Omental fat pad (tissue), 4 donors: ENCODE measurements around the gene CFI. TPM values are rescaled to one million over a fixed set of nuclear protein-coding genes. Genes with fewer than 3 reads are reported as not detected.

ENCODE experiments used
- ATAC-seq: fragments of 150-250 bp; one replicate; pipeline ENCODE4 v1.9.1; 2016; ENCODE audit warnings: mild to moderate bottlenecking, moderate library complexity; ENCODE audit not compliant: low FRiP score
- DNase-seq: peaks from one replicate; pipeline ENCODE4 v3.0.0-alpha.2; 2019; ENCODE audit warnings: low spot score
- total RNA-seq, 4 donors: library from RNA; depleted of rRNA; stranded (reverse); fragments of >200 nt; gene quantifications; one replicate each; pipeline ENCODE4 v1.1.0, GENCODE V29; 2016
- TF ChIP-seq, protein P1 (sequence below), 3 donors: fragments of 450-650 bp; IDR thresholded peaks; one replicate each; pipeline ENCODE4 v1.5.1; 2016 to 2017; ENCODE audit warnings: antibody characterized with exemption in 3 of 3, mild to moderate bottlenecking in 3 of 3, moderate library complexity in 2 of 3

Gene CFI
- total RNA-seq, 4 donors from 2014 or later: 49.7 to 127 (median 55.1) TPM

DNA sequence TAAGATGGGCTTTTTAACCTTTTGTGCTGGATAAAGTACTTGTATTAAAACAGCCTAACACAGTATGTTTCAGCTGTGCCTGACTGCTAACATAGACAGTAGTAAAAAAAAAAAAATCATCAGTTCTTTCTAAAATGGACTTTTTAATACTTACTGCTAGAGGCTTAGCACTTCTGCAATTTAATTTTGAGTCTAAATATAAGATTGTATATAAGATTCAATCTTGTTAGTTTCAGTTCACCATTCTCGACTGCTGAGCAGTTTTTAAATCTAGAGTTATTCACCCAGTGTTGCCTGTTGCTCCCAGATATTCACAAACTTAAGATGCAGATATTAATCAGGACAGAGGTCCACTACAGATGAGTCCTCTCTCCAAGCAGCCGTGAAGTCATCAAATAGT, 78.7 kb downstream of the CFI start:
- ATAC-seq (no peak), DNase-seq (no peak)
- TF ChIP-seq, protein P1, sequence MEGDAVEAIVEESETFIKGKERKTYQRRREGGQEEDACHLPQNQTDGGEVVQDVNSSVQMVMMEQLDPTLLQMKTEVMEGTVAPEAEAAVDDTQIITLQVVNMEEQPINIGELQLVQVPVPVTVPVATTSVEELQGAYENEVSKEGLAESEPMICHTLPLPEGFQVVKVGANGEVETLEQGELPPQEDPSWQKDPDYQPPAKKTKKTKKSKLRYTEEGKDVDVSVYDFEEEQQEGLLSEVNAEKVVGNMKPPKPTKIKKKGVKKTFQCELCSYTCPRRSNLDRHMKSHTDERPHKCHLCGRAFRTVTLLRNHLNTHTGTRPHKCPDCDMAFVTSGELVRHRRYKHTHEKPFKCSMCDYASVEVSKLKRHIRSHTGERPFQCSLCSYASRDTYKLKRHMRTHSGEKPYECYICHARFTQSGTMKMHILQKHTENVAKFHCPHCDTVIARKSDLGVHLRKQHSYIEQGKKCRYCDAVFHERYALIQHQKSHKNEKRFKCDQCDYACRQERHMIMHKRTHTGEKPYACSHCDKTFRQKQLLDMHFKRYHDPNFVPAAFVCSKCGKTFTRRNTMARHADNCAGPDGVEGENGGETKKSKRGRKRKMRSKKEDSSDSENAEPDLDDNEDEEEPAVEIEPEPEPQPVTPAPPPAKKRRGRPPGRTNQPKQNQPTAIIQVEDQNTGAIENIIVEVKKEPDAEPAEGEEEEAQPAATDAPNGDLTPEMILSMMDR (IDR thresholded peaks at IDR 0.05): no peak

DNA sequence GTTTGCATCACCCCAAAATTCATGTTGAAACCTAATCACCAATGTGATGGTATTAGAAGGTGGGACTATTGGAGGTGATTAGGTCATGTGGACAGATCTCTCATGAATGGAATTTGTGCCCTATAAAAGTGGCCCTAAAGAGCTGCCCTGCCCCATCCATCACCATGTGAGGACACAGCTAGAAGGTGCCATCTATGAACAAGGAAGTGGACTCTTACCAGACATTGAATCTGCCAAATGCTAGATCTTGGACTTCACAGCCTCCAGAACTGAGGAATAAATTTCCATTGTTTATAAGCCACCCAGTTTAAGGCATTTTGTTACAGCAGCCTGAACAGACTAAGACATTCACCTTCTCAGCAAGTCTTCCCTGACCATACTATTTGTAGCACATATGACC, 79.4 kb downstream of the CFI start:
- no peak for ATAC-seq
- DNase-seq: no peak
- TF ChIP-seq, protein P1 (IDR thresholded peaks at IDR 0.05): no peak

DNA sequence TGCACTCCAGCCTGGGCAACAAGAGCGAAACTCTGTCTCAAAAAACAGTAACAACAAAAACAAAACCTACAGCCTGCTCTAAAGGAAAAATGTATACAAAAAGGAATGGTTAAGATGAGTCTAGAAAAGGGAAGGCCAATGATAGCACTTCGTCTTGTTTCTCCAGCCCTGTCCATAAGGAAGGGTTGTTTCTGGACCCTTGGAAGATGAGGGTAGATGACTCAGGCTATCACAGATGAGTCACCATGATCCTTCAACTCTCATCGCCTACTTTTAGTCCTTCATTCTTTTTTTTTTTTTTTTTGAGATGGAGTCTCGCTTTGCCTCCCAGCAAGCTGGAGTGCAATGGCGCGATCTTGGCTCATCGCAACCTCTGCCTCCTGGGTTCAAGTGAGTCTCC, 80.8 kb downstream of the CFI start:
- DNase-seq: no peak
- TF ChIP-seq, protein P1 (IDR thresholded peaks at IDR 0.05): no peak
- no peak for ATAC-seq

GRCh38 chr4:109719604-109720003, 82.2 kb downstream of the CFI start:
- TF ChIP-seq, protein P1 (IDR thresholded peaks at IDR 0.05): no peak
- ATAC-seq (no peak), DNase-seq (no peak)

DNA sequence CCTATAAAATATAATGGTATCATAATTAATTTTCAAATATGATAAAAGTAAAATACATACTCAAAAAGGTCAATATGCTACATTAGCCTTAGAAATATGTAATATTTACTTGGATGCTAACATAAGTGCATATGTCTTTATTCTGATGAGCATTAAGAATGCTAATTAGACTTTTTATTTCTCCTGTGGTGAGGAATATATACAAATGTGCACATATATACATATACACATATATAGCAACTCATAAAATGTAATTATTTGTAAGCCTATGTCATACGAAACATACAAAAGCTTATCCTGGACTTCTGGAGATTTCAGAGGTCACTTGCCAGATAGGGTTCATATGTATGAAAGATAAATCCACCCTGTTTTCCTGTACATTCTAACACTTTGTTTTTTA, 83.0 kb downstream of the CFI start:
- DNase-seq (no peak), ATAC-seq (no peak)
- TF ChIP-seq, protein P1 (IDR thresholded peaks at IDR 0.05): no peak

- no peak for ATAC-seq
- TF ChIP-seq, protein P1 (IDR thresholded peaks at IDR 0.05): no peak
- DNase-seq: no peak
These were observed 88.3 kb downstream of the CFI start for GRCh38 chr4:109713500-109713899.

- no peak for ATAC-seq
- DNase-seq: no peak
- TF ChIP-seq, protein P1 (IDR thresholded peaks at IDR 0.05): no peak
These were observed 92.8 kb downstream of the CFI start for GRCh38 chr4:109708990-109709389.
